ENCODE results near the gene PTDSS2. TPM values are rescaled to one million over a fixed set of nuclear protein-coding genes. Genes with fewer than 3 reads are reported as not detected.

Gene PTDSS2
- total RNA-seq, 1 experiment from 2014 or later = 37.6 TPM

GRCh38 chr11:462107-462890 is 12.2 kb downstream of the PTDSS2 start:
- DNase-seq (ENCODE audit: low spot score) = no peak
- no peaks in the 10 kb centered on the region for H3K9me3 ChIP-seq (ENCODE audit: low read depth, low read length, poor library complexity, severe bottlenecking)
- H3K4me3 ChIP-seq (ENCODE audit: low read depth, low read length, poor library complexity, severe bottlenecking) = no peak overlapping the region
- H3K27ac ChIP-seq (ENCODE audit: low read depth, low read length, poor library complexity, severe bottlenecking) = no peak overlapping the region
- ChIA-PET CTCF (no interaction called here), POLR2A (ENCODE audit: low non-redundant PET) (no interaction called here)
- TF ChIP-seq CTCF (conservative IDR thresholded peaks at IDR 0.05; ENCODE audit: low read depth, low read length) (no peak), EZH2 (IDR thresholded peaks at IDR 0.05; ENCODE audit: borderline replicate concordance, low read depth, low read length, poor library complexity, severe bottlenecking) (no peak)
- H3K4me1 ChIP-seq (ENCODE audit: insufficient read depth, low read length, poor library complexity, severe bottlenecking) = no peaks in the 10 kb centered on the region
- H3K27me3 ChIP-seq (replicated peaks; ENCODE audit: insufficient read depth, low read depth, low read length, poor library complexity) = no peaks in the 10 kb centered on the region
- no peaks in the 10 kb centered on the region for H3K36me3 ChIP-seq (ENCODE audit: insufficient read depth, low read length, poor library complexity, severe bottlenecking)
- BruUV-seq (replicated peaks) = no TSS peak
- intact Hi-C loops (cut with micrococcal nuclease; ENCODE audit: unreplicated experiment) = no loop called here

GRCh38 chr11:464316-464715 is 14.2 kb downstream of the PTDSS2 start:
- BruUV-seq (replicated peaks) = no TSS peak
- no peak for TF ChIP-seq CTCF (conservative IDR thresholded peaks at IDR 0.05; ENCODE audit: low read depth, low read length)
- no peak for TF ChIP-seq EZH2 (IDR thresholded peaks at IDR 0.05; ENCODE audit: borderline replicate concordance, low read depth, low read length, poor library complexity, severe bottlenecking)
- H3K27me3 ChIP-seq (replicated peaks; ENCODE audit: insufficient read depth, low read depth, low read length, poor library complexity) = no peaks in the 10 kb centered on the region
- ChIA-PET CTCF (no interaction called here), POLR2A (ENCODE audit: low non-redundant PET) (no interaction called here)
- H3K27ac ChIP-seq (ENCODE audit: low read depth, low read length, poor library complexity, severe bottlenecking) = no peak overlapping the region
- no peak for DNase-seq (ENCODE audit: low spot score)
- H3K4me1 ChIP-seq (ENCODE audit: insufficient read depth, low read length, poor library complexity, severe bottlenecking) = no peaks in the 10 kb centered on the region
- no peaks in the 10 kb centered on the region for H3K9me3 ChIP-seq (ENCODE audit: low read depth, low read length, poor library complexity, severe bottlenecking)
- H3K4me3 ChIP-seq (ENCODE audit: low read depth, low read length, poor library complexity, severe bottlenecking) = no peak overlapping the region
- H3K36me3 ChIP-seq (ENCODE audit: insufficient read depth, low read length, poor library complexity, severe bottlenecking) = no peaks in the 10 kb centered on the region
- intact Hi-C loops (cut with micrococcal nuclease; ENCODE audit: unreplicated experiment) = no loop called here

- Histone ChIP-seq H3K27me3 (replicated peaks; ENCODE audit: insufficient read depth, low read depth, low read length, poor library complexity) (no peaks in the 10 kb centered on the region), H3K4me3 (ENCODE audit: low read depth, low read length, poor library complexity, severe bottlenecking) (no peak overlapping the region), H3K27ac (ENCODE audit: low read depth, low read length, poor library complexity, severe bottlenecking) (no peak overlapping the region), H3K4me1 (ENCODE audit: insufficient read depth, low read length, poor library complexity, severe bottlenecking) (peaks cover 6% of the 10 kb centered on the region), H3K36me3 (ENCODE audit: insufficient read depth, low read length, poor library complexity, severe bottlenecking) (no peaks in the 10 kb centered on the region), H3K9me3 (ENCODE audit: low read depth, low read length, poor library complexity, severe bottlenecking) (no peaks in the 10 kb centered on the region)
- TF ChIP-seq CTCF (conservative IDR thresholded peaks at IDR 0.05; ENCODE audit: low read depth, low read length) (no peak), EZH2 (IDR thresholded peaks at IDR 0.05; ENCODE audit: borderline replicate concordance, low read depth, low read length, poor library complexity, severe bottlenecking) (no peak)
- BruUV-seq (replicated peaks) = no TSS peak
- intact Hi-C loops (cut with micrococcal nuclease; ENCODE audit: unreplicated experiment) = no loop called here
- no peak for DNase-seq (ENCODE audit: low spot score)
- CTCF ChIA-PET = no interaction called here
- POLR2A ChIA-PET (ENCODE audit: low non-redundant PET) = no interaction called here
Observed at GRCh38 chr11:465896-466530, 15.9 kb downstream of the PTDSS2 start.

Data from A673 (cell line).